K562 (cell line): Measurements from ENCODE around the gene ACTR8. TPM values are rescaled to one million over a fixed set of nuclear protein-coding genes. Genes with fewer than 3 reads are reported as not detected.

Source experiments
- BRD4 ChIP-seq: fragments of 200-600 bp; sonication (generic); IDR thresholded peaks from 2 replicates; pipeline ENCODE4 v1.6.1; 2017; ENCODE audit warnings: inconsistent platforms
- C11orf30 ChIP-seq: fragments of 450-650 bp; IDR thresholded peaks from 2 replicates; pipeline ENCODE4 v1.6.1; 2016; ENCODE audit warnings: low read depth, mild to moderate bottlenecking
- CBX3 ChIP-seq, 2 experiments: IDR thresholded peaks; 1 replicate in 1 of 2; 2 replicates in 1 of 2; pipeline ENCODE4 v1.6.1; 2012; ENCODE audit warnings: inconsistent platforms in 2 of 2, low read length in 2 of 2, borderline replicate concordance in 1 of 2, control low read depth in 1 of 2
- E2F1 ChIP-seq: sonication (generic); formaldehyde crosslinking; IDR thresholded peaks from 2 replicates; pipeline ENCODE4 v1.8.1; 2023; ENCODE audit warnings: mild to moderate bottlenecking, missing genetic modification reagents, moderate library complexity
- FOXJ2 ChIP-seq: fragments of 200-800 bp; sonication (Bioruptor generic); IDR thresholded peaks from 2 replicates; pipeline ENCODE4 v1.6.1; 2016; ENCODE audit warnings: missing genetic modification characterization, missing compliant biosample characterization
- FOXK1 ChIP-seq: sonication (generic); formaldehyde crosslinking; IDR thresholded peaks from 2 replicates; pipeline ENCODE4 v1.8.0; 2022; ENCODE audit warnings: missing genetic modification reagents, mild to moderate bottlenecking, borderline replicate concordance
- FOXP1 ChIP-seq: sonication (generic); formaldehyde crosslinking; IDR thresholded peaks from 2 replicates; pipeline ENCODE4 v1.8.0; 2022; ENCODE audit warnings: mild to moderate bottlenecking, missing genetic modification reagents
- GTF2F1 ChIP-seq: IDR thresholded peaks from 2 replicates; pipeline ENCODE4 v1.6.1; 2011; ENCODE audit warnings: low read depth, low read length, improper control_type of control experiment
- HDAC3 ChIP-seq: fragments of 450-650 bp; IDR thresholded peaks from 2 replicates; pipeline ENCODE4 v1.6.1; 2018; ENCODE audit warnings: borderline replicate concordance, mild to moderate bottlenecking, moderate library complexity; ENCODE audit not compliant: partially characterized antibody
- HDGF ChIP-seq: fragments of 450-650 bp; IDR thresholded peaks from 2 replicates; pipeline ENCODE4 v1.6.1; 2016
- HLTF ChIP-seq: fragments of 450-650 bp; IDR thresholded peaks from 2 replicates; pipeline ENCODE4 v1.6.1; 2016
- HOXB6 ChIP-seq: fragments of 250-450 bp; sonication (Bioruptor Pico); IDR thresholded peaks from 2 replicates; pipeline ENCODE4 v1.5.1; 2022; ENCODE audit warnings: mild to moderate bottlenecking, borderline replicate concordance
- ID3 ChIP-seq, 2 experiments: fragments of 250-450 bp in 1 of 2; fragments of 450-650 bp in 1 of 2; sonication (Bioruptor Pico) in 1 of 2; IDR thresholded peaks; 2 replicates each; pipeline versions ENCODE4 v1.6.1 to v1.8.0; 2016 to 2021; ENCODE audit warnings: mild to moderate bottlenecking in 2 of 2, moderate library complexity in 2 of 2, missing compliant biosample characterization in 1 of 2, missing genetic modification characterization in 1 of 2
- KAT8 ChIP-seq: fragments of 450-650 bp; IDR thresholded peaks from 2 replicates; pipeline ENCODE4 v1.6.1; 2016; ENCODE audit warnings: low read depth, mild to moderate bottlenecking
- KLF10 ChIP-seq: fragments of 250-450 bp; sonication (Bioruptor Pico); IDR thresholded peaks from 2 replicates; pipeline ENCODE4 v1.6.1; 2021; ENCODE audit warnings: matching md5 sums
- MBD2 ChIP-seq: sonication (generic); IDR thresholded peaks from 2 replicates; pipeline ENCODE4 v1.6.1; 2016; ENCODE audit warnings: low read depth, borderline replicate concordance
- MEF2A ChIP-seq: IDR thresholded peaks from 2 replicates; pipeline ENCODE4 v1.6.1; 2011; ENCODE audit warnings: low read depth, mild to moderate bottlenecking, low read length, moderate library complexity; ENCODE audit not compliant: control insufficient read depth
- MEIS2 ChIP-seq: fragments of 450-650 bp; IDR thresholded peaks from 2 replicates; pipeline ENCODE4 v1.6.1; 2014; ENCODE audit warnings: mild to moderate bottlenecking; ENCODE audit not compliant: partially characterized antibody
- MXD1 ChIP-seq: fragments of 250-450 bp; sonication (Bioruptor Pico); IDR thresholded peaks from 2 replicates; pipeline ENCODE4 v1.8.0; 2021; ENCODE audit warnings: borderline replicate concordance, mild to moderate bottlenecking, moderate library complexity; ENCODE audit not compliant: poor library complexity, severe bottlenecking
- NR4A1 ChIP-seq, 2 experiments: fragments of 250-450 bp in 1 of 2; fragments of 450-650 bp in 1 of 2; sonication (Bioruptor Pico) in 1 of 2; IDR thresholded peaks; 2 replicates each; pipeline versions ENCODE4 v1.4.0 to v1.6.1; 2016 to 2020; ENCODE audit warnings: mild to moderate bottlenecking in 2 of 2, missing compliant biosample characterization in 1 of 2, missing genetic modification characterization in 1 of 2, moderate library complexity in 1 of 2
- RBM14 ChIP-seq: fragments of 200-400 bp; formaldehyde crosslinking; IDR thresholded peaks from 2 replicates; pipeline ENCODE4 v1.6.1; 2018; ENCODE audit warnings: low read depth, mild to moderate bottlenecking, low read length, moderate library complexity, borderline replicate concordance; ENCODE audit not compliant: insufficient read depth
- RCOR1 ChIP-seq, 2 experiments: IDR thresholded peaks; 2 replicates each; pipeline ENCODE4 v1.6.1; 2012; ENCODE audit warnings: low read depth in 2 of 2, low read length in 2 of 2, borderline replicate concordance in 1 of 2, improper control_type of control experiment in 1 of 2
- SMARCC2 ChIP-seq: fragments of 450-650 bp; IDR thresholded peaks from 2 replicates; pipeline ENCODE4 v1.6.1; 2017; ENCODE audit warnings: antibody characterized with exemption, moderate library complexity, mild to moderate bottlenecking, low read depth
- SP1 ChIP-seq: sonication (generic); formaldehyde crosslinking; IDR thresholded peaks from 2 replicates; pipeline ENCODE4 v1.8.1; 2022; ENCODE audit warnings: mild to moderate bottlenecking, missing genetic modification reagents
- SUPT5H ChIP-seq: fragments of 450-650 bp; IDR thresholded peaks from 2 replicates; pipeline ENCODE4 v1.6.1; 2016
- TAL1 ChIP-seq: fragments of 450-650 bp; IDR thresholded peaks from 2 replicates; pipeline ENCODE4 v1.6.1; 2016; ENCODE audit warnings: mild to moderate bottlenecking
- ZC3H11A ChIP-seq: IDR thresholded peaks from 2 replicates; pipeline ENCODE4 v1.6.1; 2012; ENCODE audit warnings: low read depth, low read length, improper control_type of control experiment
- ZNF165 ChIP-seq: fragments of 250-450 bp; sonication (Bioruptor Pico); IDR thresholded peaks from 2 replicates; pipeline ENCODE4 v1.4.0; 2020; ENCODE audit warnings: borderline replicate concordance
- ZNF212 ChIP-seq: fragments of 450-650 bp; formaldehyde crosslinking; IDR thresholded peaks from 2 replicates; pipeline ENCODE4 v1.4.0; 2020; ENCODE audit warnings: mild to moderate bottlenecking
- ZNF274 ChIP-seq: IDR thresholded peaks from 2 replicates; pipeline ENCODE4 v1.6.1; 2011; ENCODE audit warnings: low read depth, mild to moderate bottlenecking, low read length, moderate library complexity, borderline replicate concordance
- ZNF41 ChIP-seq: fragments of 250-450 bp; sonication (Bioruptor Pico); conservative IDR thresholded peaks from 2 replicates; pipeline ENCODE4 v1.4.0; 2020; ENCODE audit warnings: mild to moderate bottlenecking
- polyA plus RNA-seq, 8 experiments: library from polyadenylated mRNA; depleted of rRNA in 4 of 8; stranded (reverse) in 5 of 8; unstranded in 3 of 8; fragments of >200 nt; fragmentation: Nextera tagmentation in 2 of 8; fragmentation: Illumina TruSeq in 1 of 8; extraction: Ambion mirVana in 2 of 8; extraction: Trizol in 1 of 8; gene quantifications; 2 replicates each; pipeline versions ENCODE4 v1.2.1 to v1.2.3, GENCODE V29; 2011 to 2014; ENCODE audit warnings: inconsistent platforms in 1 of 8, missing spikeins in 1 of 8
- total RNA-seq, 7 experiments: library from RNA; depleted of rRNA in 6 of 7; stranded (reverse); fragments of >200 nt in 6 of 7; fragmentation: Illumina TruSeq in 2 of 7; extraction: Trizol in 2 of 7; gene quantifications; 2 replicates each; pipeline versions ENCODE4 v1.2.1 to v1.2.3, GENCODE V29; 2011 to 2021; ENCODE audit warnings: low replicate concordance in 1 of 7

The ACTR8 gene
- total and polyA plus RNA-seq, 9 of the 15 experiments (the other 6 are each of a cell fraction or from before 2014, with no cell fraction given): 4.8 to 24.2 (median 17.5) TPM

GRCh38 chr3:53888232-53888631 is 6.3 kb upstream of the ACTR8 start (continued):
- TF ChIP-seq MEIS2 (peak; percentile 63), KLF10 (no peak), ZNF274 (no peak), HDGF (no peak), MBD2 (no peak), ZNF212 (CRISPR knock-in tag) (no peak), C11orf30 (peak; percentile 11; the same call in 1 of the 2 replicates), KAT8 (no peak), ZNF165 (CRISPR knock-in tag) (no peak), SP1 (CRISPR knock-in tag) (no peak), FOXP1 (CRISPR knock-in tag) (no peak), RCOR1 (IDR thresholded peaks at IDR 0.05; ENCODE audit: borderline replicate concordance in 1 of 2, low read depth in 2 of 2, low read length in 2 of 2) (0 out of 4 replicates have a peak, but pooled peaks of 1 of the 2 experiments have one; percentile 38), HDAC3 (no peak), CBX3 (IDR thresholded peaks at IDR 0.05; ENCODE audit: borderline replicate concordance in 1 of 2, low read length in 2 of 2) (no peak), TAL1 (peak; percentile 48), BRD4 (no peak), ZNF41 (CRISPR knock-in tag) (no peak), SUPT5H (no peak), MXD1 (CRISPR knock-in tag) (no peak), SMARCC2 (no peak), ID3 (CRISPR knock-in tag; IDR thresholded peaks at IDR 0.05) (no peak), ID3 (tag; IDR thresholded peaks at IDR 0.05) (no peak), RBM14 (no peak), HOXB6 (CRISPR knock-in tag) (no peak), MEF2A (no peak), FOXJ2 (tag) (peak; percentile 66), FOXK1 (CRISPR knock-in tag) (no peak), ZC3H11A (no peak), NR4A1 (CRISPR knock-in tag; IDR thresholded peaks at IDR 0.05) (no peak), NR4A1 (tag; IDR thresholded peaks at IDR 0.05) (no peak), HLTF (no peak), GTF2F1 (no peak), E2F1 (CRISPR knock-in tag) (no peak)
